ENCODE results near the gene ONECUT2.

The ONECUT2 gene

GRCh38 chr18:57431467-57432080 lies 3.6 kb upstream of the ONECUT2 start:
- no peak for DNase-seq (ENCODE audit: low spot score)

- no peak for DNase-seq (ENCODE audit: low spot score)
Observed at GRCh38 chr18:57432140-57432539, 3.0 kb upstream of the ONECUT2 start.

DNA sequence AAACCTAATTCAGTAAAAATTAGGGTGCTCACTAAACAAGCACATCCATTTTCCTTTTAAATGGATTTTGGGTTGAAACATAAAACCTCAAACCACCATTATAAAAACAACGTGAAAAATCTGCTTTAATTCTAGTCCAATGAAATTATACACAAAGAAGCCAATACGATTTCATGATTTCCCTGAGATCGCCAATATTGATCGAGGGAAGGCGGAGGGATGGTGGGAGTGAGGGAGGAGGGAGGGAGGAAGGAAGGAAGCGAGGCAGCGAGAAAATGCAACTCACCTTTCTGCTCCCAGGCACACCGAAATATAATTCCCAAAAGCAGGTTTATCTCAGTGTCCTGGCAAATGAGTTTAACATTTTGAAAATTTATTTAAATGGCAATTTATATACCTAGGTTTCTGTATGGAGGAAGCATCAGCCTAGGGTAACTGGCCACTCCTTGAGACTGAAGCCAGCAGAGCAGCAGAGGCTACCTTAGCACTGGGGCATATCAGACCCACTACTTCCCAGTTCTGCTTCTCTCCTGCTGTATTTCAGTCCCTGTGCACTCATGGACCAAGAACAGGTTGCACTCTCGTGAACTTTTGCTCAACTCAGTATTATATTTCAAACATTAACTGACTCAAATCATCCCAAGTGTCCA lies 2.3 kb upstream of the ONECUT2 start:
- no peak for DNase-seq (ENCODE audit: low spot score)

- DNase-seq (ENCODE audit: low spot score): no peak
Observed at GRCh38 chr18:57433482-57433881, 1.7 kb upstream of the ONECUT2 start.

DNA sequence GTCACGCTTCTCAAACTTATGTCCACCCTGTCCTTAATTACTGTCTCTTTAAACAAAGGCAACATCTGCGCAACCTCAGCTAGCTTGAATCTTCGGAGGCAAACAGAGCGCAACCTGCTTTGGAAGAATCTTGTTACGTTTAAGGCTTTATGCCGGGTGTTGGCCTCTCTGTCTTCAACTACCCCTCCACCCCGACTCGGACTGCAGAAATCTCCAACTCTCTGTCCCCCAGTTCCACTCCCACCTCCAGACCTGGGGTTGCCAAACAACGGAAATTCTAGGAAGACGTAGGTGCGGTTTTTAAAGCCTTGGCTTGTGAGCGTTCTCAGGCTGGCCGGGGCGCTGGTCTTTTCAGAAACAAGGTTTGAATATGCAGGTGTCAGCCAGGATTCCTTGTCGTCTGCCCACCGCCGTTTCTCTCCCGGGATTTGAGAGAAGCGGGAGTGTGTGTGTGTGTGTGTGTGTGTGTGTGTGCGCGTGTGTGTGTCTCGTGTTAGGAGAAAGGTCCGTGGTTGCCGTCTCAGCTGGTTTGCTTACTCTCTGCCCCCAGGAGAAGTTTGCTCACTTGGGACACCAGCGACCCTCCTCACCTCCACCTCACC lies 1.1 kb upstream of the ONECUT2 start:
- DNase-seq (ENCODE audit: low spot score): no peak

DNA sequence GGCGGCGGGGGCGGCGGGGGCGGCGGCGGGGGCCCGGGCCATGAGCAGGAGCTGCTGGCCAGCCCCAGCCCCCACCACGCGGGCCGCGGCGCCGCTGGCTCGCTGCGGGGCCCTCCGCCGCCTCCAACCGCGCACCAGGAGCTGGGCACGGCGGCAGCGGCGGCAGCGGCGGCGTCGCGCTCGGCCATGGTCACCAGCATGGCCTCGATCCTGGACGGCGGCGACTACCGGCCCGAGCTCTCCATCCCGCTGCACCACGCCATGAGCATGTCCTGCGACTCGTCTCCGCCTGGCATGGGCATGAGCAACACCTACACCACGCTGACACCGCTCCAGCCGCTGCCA lies 644 bp downstream of the ONECUT2 start:
- DNase-seq (ENCODE audit: low spot score): no peak

GRCh38 chr18:57436191-57436964 lies 1.2 kb downstream of the ONECUT2 start:
- DNase-seq (ENCODE audit: low spot score): no peak

DNA sequence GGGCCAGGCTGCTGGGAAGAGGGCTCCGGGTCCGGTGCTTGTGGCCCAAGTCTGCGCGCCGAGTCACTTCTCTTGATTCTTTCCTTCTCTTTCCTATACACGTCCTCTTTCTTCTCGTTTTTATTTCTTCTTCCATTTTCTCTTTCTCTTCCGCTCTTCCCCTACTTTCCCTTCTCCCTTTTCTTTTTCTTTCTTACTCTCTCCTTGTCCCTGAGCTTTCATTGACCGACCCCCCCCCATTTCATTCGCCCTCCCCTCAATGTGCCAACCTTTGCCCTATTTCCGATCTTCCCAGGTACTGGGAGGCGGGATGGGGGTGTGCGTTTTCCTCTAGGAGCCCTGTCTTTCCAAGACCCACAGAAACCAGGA lies 1.8 kb downstream of the ONECUT2 start:
- no peak for DNase-seq (ENCODE audit: low spot score)

- no peak for DNase-seq (ENCODE audit: low spot score)
Observed at GRCh38 chr18:57437402-57437765, 2.2 kb downstream of the ONECUT2 start.

DNA sequence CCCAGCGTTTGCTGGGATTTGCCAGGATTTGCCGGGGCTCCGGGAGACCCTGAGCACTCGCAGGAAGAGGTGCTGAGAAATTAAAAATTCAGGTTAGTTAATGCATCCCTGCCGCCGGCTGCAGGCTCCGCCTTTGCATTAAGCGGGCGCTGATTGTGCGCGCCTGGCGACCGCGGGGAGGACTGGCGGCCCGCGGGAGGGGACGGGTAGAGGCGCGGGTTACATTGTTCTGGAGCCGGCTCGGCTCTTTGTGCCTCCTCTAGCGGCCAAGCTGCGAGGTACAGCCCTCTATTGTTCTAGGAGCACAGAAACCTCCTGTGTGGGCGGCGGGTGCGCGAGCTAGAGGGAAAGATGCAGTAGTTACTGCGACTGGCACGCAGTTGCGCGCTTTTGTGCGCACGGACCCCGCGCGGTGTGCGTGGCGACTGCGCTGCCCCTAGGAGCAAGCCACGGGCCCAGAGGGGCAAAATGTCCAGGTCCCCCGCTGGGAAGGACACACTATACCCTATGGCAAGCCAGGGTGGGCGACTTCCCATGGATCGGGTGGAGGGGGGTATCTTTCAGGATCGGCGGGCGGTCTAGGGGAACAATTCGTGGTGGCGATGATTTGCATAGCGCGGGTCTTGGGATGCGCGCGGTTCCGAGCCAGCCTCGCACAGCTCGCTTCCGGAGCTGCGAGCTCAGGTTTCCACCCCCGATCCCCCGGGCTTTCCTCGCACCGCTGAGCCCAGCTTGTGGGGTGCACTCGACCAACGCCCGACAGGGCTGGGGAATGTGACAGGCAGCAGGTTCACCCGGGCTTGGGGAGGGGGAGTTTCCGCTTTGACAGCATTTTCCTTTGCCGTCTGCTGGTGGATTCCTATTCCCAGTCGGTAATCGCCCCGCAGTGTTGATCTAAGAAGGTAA lies 2.8 kb downstream of the ONECUT2 start:
- DNase-seq (ENCODE audit: low spot score): no peak

GRCh38 chr18:57438743-57439608 lies 3.8 kb downstream of the ONECUT2 start:
- peak; percentile 47 for DNase-seq (ENCODE audit: low spot score)

GRCh38 chr18:57439609-57439968 lies 4.4 kb downstream of the ONECUT2 start:
- no peak for DNase-seq (ENCODE audit: low spot score)

DNA sequence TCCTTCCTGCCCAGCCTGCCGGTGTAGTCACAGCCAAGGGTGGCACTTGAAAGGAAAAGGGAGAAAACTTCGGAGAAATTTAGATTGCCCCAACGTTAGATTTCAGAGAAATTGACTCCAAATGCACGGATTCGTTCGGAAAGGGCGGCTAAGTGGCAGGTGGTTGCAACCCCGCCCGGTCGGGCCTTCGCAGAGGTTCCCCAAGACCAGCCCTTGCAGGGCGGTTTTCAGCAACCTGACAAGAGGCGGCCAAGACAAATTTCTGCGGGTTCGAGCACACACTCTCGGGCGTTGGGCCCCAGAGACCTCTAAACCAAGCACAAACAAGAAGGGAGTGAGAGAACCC lies 4.8 kb downstream of the ONECUT2 start:
- DNase-seq (ENCODE audit: low spot score): no peak

- DNase-seq (ENCODE audit: low spot score): no peak
Observed at GRCh38 chr18:57440331-57441070, 5.3 kb downstream of the ONECUT2 start.

GRCh38 chr18:57441071-57441794 lies 6.1 kb downstream of the ONECUT2 start:
- DNase-seq (ENCODE audit: low spot score): no peak

GRCh38 chr18:57443247-57443646 lies 8.1 kb downstream of the ONECUT2 start:
- no peak for DNase-seq (ENCODE audit: low spot score)

DNA sequence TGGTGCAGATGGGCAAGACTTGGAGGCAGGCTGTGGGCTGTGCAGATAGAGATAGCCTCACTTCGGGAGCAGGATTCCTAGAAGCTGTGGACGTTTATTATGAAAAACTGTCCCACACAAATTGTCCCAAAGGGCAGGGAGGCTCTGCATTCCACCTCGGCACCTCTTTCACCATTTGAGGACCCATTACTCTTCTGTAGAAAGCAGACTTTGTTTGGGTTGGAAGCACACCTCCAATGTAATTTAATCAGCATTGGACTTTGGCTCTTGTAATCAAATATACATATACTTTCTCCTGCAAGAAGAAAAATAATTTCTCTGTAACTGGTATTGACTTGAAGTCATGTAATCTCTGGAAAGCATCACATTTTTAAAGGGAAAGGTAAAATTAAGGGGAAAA lies 8.5 kb downstream of the ONECUT2 start:
- no peak for DNase-seq (ENCODE audit: low spot score)

GRCh38 chr18:57444301-57444759 lies 9.2 kb downstream of the ONECUT2 start:
- DNase-seq (ENCODE audit: low spot score): no peak

- DNase-seq (ENCODE audit: low spot score): no peak
Observed at GRCh38 chr18:57445488-57446319, 10.5 kb downstream of the ONECUT2 start.
